H1 (cell line): ENCODE results near the gene PPP1R1B. TPM values are rescaled to one million over a fixed set of nuclear protein-coding genes. Genes with fewer than 3 reads are reported as not detected.

Experiments
- CTCF ChIA-PET: fragments of 300-600 bp; sonication (Branson Sonifier 250); formaldehyde crosslinking; loops from one replicate; lab custom pipeline; 2021; ENCODE audit not compliant: partially characterized antibody; lab: Charles Lee
- POLR2A ChIA-PET: fragments of 300-600 bp; sonication (Branson Sonifier 250); formaldehyde crosslinking; loops from one replicate; lab custom pipeline; 2021; ENCODE audit warnings: inconsistent platforms; ENCODE audit not compliant: partially characterized antibody; lab: Charles Lee
- DNase-seq, 2 experiments: peaks; one replicate each; pipeline versions ENCODE4 v3.0.0 to v3.0.0-alpha.2; 2010 to 2022; ENCODE audit warnings: low spot score in 2 of 2, low read depth in 1 of 2, mixed read lengths in 1 of 2
- FAIRE-seq: peaks from 2 replicates; lab custom pipeline; 2011; peaks lifted over from hg19 to GRCh38; lab: Jason Lieb, UNC
- H2AFZ ChIP-seq: 2 replicates; pipeline ENCODE4 v1.8.1; 2012; ENCODE audit warnings: low read length, inconsistent platforms
- H2AK5ac ChIP-seq: 2 replicates; pipeline ENCODE4 v1.6.1; 2013; ENCODE audit warnings: low read depth, low read length
- H2BK120ac ChIP-seq: replicated peaks from 2 replicates; pipeline ENCODE3; 2013; ENCODE audit warnings: low read depth, low read length, inconsistent platforms
- H2BK12ac ChIP-seq: 2 replicates; pipeline ENCODE4 v1.6.1; 2013; ENCODE audit warnings: low read depth, low read length
- H2BK15ac ChIP-seq: 2 replicates; pipeline ENCODE4 v1.6.1; 2013; ENCODE audit warnings: low read length
- H2BK20ac ChIP-seq: 2 replicates; pipeline ENCODE4 v1.6.1; 2013; ENCODE audit warnings: low read length
- H2BK5ac ChIP-seq: 2 replicates; pipeline ENCODE4 v1.6.1; 2013; ENCODE audit warnings: low read depth, low read length
- H3K14ac ChIP-seq: 2 replicates; pipeline ENCODE4 v1.6.1; 2013; ENCODE audit warnings: inconsistent platforms; ENCODE audit not compliant: insufficient read length
- H3K18ac ChIP-seq: 2 replicates; pipeline ENCODE4 v1.6.1; 2013; ENCODE audit warnings: low read length; ENCODE audit errors: extremely low read depth
- H3K23ac ChIP-seq: 2 replicates; pipeline ENCODE4 v1.6.1; 2013; ENCODE audit warnings: inconsistent platforms; ENCODE audit not compliant: insufficient read length
- H3K23me2 ChIP-seq: 2 replicates; pipeline ENCODE4 v1.6.1; 2013; ENCODE audit warnings: low read depth, low read length
- H3K27ac ChIP-seq: 2 replicates; pipeline ENCODE4 v1.6.1; 2011; ENCODE audit warnings: low read depth, low read length, inconsistent platforms
- H3K27me3 ChIP-seq, 4 experiments: replicated peaks in 1 of 4; 1 replicate in 1 of 4; 2 replicates in 3 of 4; pipeline versions ENCODE4 v1.6.1 to v1.8.1; 2011 to 2013; ENCODE audit warnings: low read length in 3 of 4, mild to moderate bottlenecking in 3 of 4, inconsistent platforms in 2 of 4, mixed read lengths in 2 of 4, moderate library complexity in 1 of 4; ENCODE audit not compliant: control insufficient read depth in 3 of 4, insufficient read depth in 3 of 4; ENCODE audit errors: extremely low read depth in 1 of 4
- H3K36me3 ChIP-seq, 4 experiments: 2 replicates each; pipeline versions ENCODE4 v1.6.1 to v1.8.1; 2011 to 2013; ENCODE audit warnings: mild to moderate bottlenecking in 4 of 4, low read length in 3 of 4, moderate library complexity in 2 of 4, control low read depth in 1 of 4, inconsistent platforms in 1 of 4; ENCODE audit not compliant: insufficient read depth in 4 of 4, control insufficient read depth in 2 of 4
- H3K4ac ChIP-seq: replicated peaks from 2 replicates; pipeline ENCODE3; 2013; ENCODE audit warnings: low read length, low read depth, mixed read lengths, inconsistent platforms; ENCODE audit not compliant: insufficient read length
- H3K4me1 ChIP-seq, 4 experiments: replicated peaks in 1 of 4; 1 replicate in 1 of 4; 2 replicates in 3 of 4; pipeline versions ENCODE4 v1.6.1 to v1.8.1; 2011 to 2013; ENCODE audit warnings: low read length in 3 of 4, inconsistent platforms in 2 of 4, mixed read lengths in 1 of 4; ENCODE audit not compliant: insufficient read depth in 4 of 4, control insufficient read depth in 3 of 4
- H3K4me2 ChIP-seq, 2 experiments: 2 replicates each; pipeline versions ENCODE4 v1.6.1 to v1.8.1; 2011 to 2013; ENCODE audit warnings: low read depth in 2 of 2, low read length in 2 of 2, control low read depth in 1 of 2, inconsistent platforms in 1 of 2, mild to moderate bottlenecking in 1 of 2; ENCODE audit not compliant: insufficient read depth in 1 of 2
- H3K4me3 ChIP-seq, 4 experiments: fragments of 200-600, 300-600 bp in 1 of 4; sonication (generic), shearing (Covaris generic), sonication (Bioruptor Twin) in 1 of 4; 2 replicates each; pipeline versions ENCODE4 v1.5.1 to v1.8.1; 2011 to 2016; ENCODE audit warnings: low read length in 4 of 4, low read depth in 3 of 4, control low read depth in 2 of 4, inconsistent platforms in 2 of 4, mild to moderate bottlenecking in 2 of 4, mixed read lengths in 1 of 4, moderate library complexity in 1 of 4; ENCODE audit not compliant: insufficient read depth in 2 of 4; ENCODE audit errors: extremely low read depth in 1 of 4
- H3K56ac ChIP-seq: replicated peaks from 2 replicates; pipeline ENCODE3; 2013; ENCODE audit warnings: low read depth, mild to moderate bottlenecking, mixed read lengths, low read length, inconsistent platforms; ENCODE audit not compliant: insufficient read length
- H3K79me1 ChIP-seq: 2 replicates; pipeline ENCODE4 v1.6.1; 2013; ENCODE audit warnings: low read depth, low read length, control low read depth
- H3K79me2 ChIP-seq, 2 experiments: 2 replicates each; pipeline versions ENCODE4 v1.6.1 to v1.8.1; 2012 to 2013; ENCODE audit warnings: low read length in 2 of 2, mild to moderate bottlenecking in 2 of 2, inconsistent platforms in 1 of 2; ENCODE audit not compliant: insufficient read depth in 2 of 2, control insufficient read depth in 1 of 2
- H3K9ac ChIP-seq, 4 experiments: replicated peaks in 1 of 4; 1 replicate in 1 of 4; 2 replicates in 3 of 4; pipeline versions ENCODE4 v1.6.1 to v1.8.1; 2011 to 2013; ENCODE audit warnings: low read depth in 3 of 4, low read length in 3 of 4, control low read depth in 2 of 4, mild to moderate bottlenecking in 2 of 4, moderate library complexity in 2 of 4, inconsistent platforms in 1 of 4; ENCODE audit errors: extremely low read depth in 1 of 4
- H3K9me3 ChIP-seq, 2 experiments: 2 replicates each; pipeline versions ENCODE4 v1.6.1 to v1.8.1; 2012 to 2013; ENCODE audit warnings: mild to moderate bottlenecking in 2 of 2, moderate library complexity in 2 of 2, control low read depth in 1 of 2, inconsistent platforms in 1 of 2, low read depth in 1 of 2, low read length in 1 of 2, mixed read lengths in 1 of 2; ENCODE audit not compliant: insufficient read depth in 2 of 2
- H4K20me1 ChIP-seq, 2 experiments: replicated peaks in 1 of 2; 2 replicates each; pipeline versions ENCODE3 to v1.8.1; 2011 to 2013; ENCODE audit warnings: inconsistent platforms in 2 of 2, low read length in 2 of 2, mild to moderate bottlenecking in 1 of 2; ENCODE audit not compliant: insufficient read depth in 2 of 2, control insufficient read depth in 1 of 2
- H4K5ac ChIP-seq: 2 replicates; pipeline ENCODE4 v1.6.1; 2013; ENCODE audit warnings: low read length, low read depth, mixed read lengths, inconsistent platforms; ENCODE audit not compliant: insufficient read length
- H4K8ac ChIP-seq: 2 replicates; pipeline ENCODE4 v1.8.0; 2013; ENCODE audit warnings: mild to moderate bottlenecking, moderate library complexity, low read length, inconsistent platforms; ENCODE audit not compliant: insufficient read depth; ENCODE audit errors: extremely low read depth
- H4K91ac ChIP-seq: replicated peaks from 2 replicates; pipeline ENCODE3; 2013; ENCODE audit warnings: low read length, mixed read lengths, inconsistent platforms; ENCODE audit not compliant: insufficient read length
- BACH1 ChIP-seq: IDR thresholded peaks from 2 replicates; pipeline ENCODE4 v1.6.1; 2012; ENCODE audit warnings: low read length, improper control_type of control experiment
- BRCA1 ChIP-seq: IDR thresholded peaks from 2 replicates; pipeline ENCODE4 v1.6.1; 2012; ENCODE audit warnings: low read depth, low read length, improper control_type of control experiment
- CHD1 ChIP-seq: IDR thresholded peaks from 2 replicates; pipeline ENCODE4 v1.6.1; 2012; ENCODE audit warnings: low read depth, low read length, improper control_type of control experiment
- CTBP2 ChIP-seq: IDR thresholded peaks from 2 replicates; pipeline ENCODE4 v1.7.0; 2011; ENCODE audit warnings: borderline replicate concordance, mild to moderate bottlenecking, moderate library complexity, mixed read lengths, low read length; ENCODE audit not compliant: insufficient read depth, insufficient read length
- EP300 ChIP-seq, 2 experiments: IDR thresholded peaks; 1 replicate in 1 of 2; 2 replicates in 1 of 2; pipeline ENCODE4 v1.6.1; 2011 to 2012; ENCODE audit warnings: low read depth in 2 of 2, low read length in 2 of 2, mild to moderate bottlenecking in 2 of 2, borderline replicate concordance in 1 of 2, inconsistent platforms in 1 of 2, moderate library complexity in 1 of 2
- JUND ChIP-seq: IDR thresholded peaks from 2 replicates; pipeline ENCODE4 v1.6.1; 2011; ENCODE audit warnings: mild to moderate bottlenecking, improper control_type of control experiment, low read length
- KDM4A ChIP-seq: IDR thresholded peaks from one replicate; pipeline ENCODE4 v1.7.1; 2012; ENCODE audit warnings: low read depth, mild to moderate bottlenecking, moderate library complexity, low read length, inconsistent platforms; ENCODE audit not compliant: severe bottlenecking
- KDM5A ChIP-seq: fragments of 200-600 bp; IDR thresholded peaks from 2 replicates; pipeline ENCODE4 v1.7.1; 2012; ENCODE audit warnings: mild to moderate bottlenecking, low read length, inconsistent platforms, mixed read lengths
- PHF8 ChIP-seq: fragments of 200-600 bp; sonication (generic); conservative IDR thresholded peaks from 2 replicates; pipeline ENCODE4 v1.7.1; 2012; ENCODE audit warnings: low read depth, mild to moderate bottlenecking, inconsistent platforms, low read length, moderate library complexity
- POLR2AphosphoS5 ChIP-seq: IDR thresholded peaks from 2 replicates; pipeline ENCODE4 v1.6.1; 2011; ENCODE audit warnings: low read depth, low read length
- SAP30 ChIP-seq: fragments of 300-600 bp; sonication (generic); IDR thresholded peaks from 2 replicates; pipeline ENCODE4 v1.7.1; 2012; ENCODE audit warnings: low read length, moderate library complexity, mild to moderate bottlenecking, inconsistent platforms; ENCODE audit not compliant: insufficient read depth, insufficient replicate concordance
- WGBS, 2 experiments: shearing (Covaris generic) in 1 of 2; methylation state at CpG; one replicate each; pipeline versions ENCODE4 v1.1.6 to v1.1.7; 2013 to 2015; ENCODE audit warnings: low lambda C conversion rate in 2 of 2, mixed read lengths in 2 of 2, inconsistent platforms in 1 of 2, low coverage in 1 of 2, missing lambda C conversion rate in 1 of 2; ENCODE audit not compliant: insufficient replicate concordance in 2 of 2, insufficient coverage in 1 of 2, insufficient read length in 1 of 2; ENCODE audit errors: extremely low coverage in 1 of 2, missing lambda C conversion rate in 1 of 2; 5-methylcytosine and 5-hydroxymethylcytosine counted together
- polyA plus RNA-seq, 7 experiments: library from polyadenylated mRNA; depleted of rRNA in 3 of 7; stranded (reverse) in 5 of 7; unstranded in 2 of 7; fragments of >200 nt in 5 of 7; fragments of 200-250 nt in 2 of 7; gene quantifications; 1 replicate in 5 of 7; 2 replicates in 1 of 7; 4 replicates in 1 of 7; pipeline versions ENCODE4 v1.2.1 to v1.2.3, GENCODE V29; 2011 to 2013; ENCODE audit warnings: missing spikeins in 2 of 7, mixed read lengths in 2 of 7
- total RNA-seq: library from RNA; stranded (reverse); fragmentation: NEBNext Ultra II Directional; extraction: Animal tissue kit (Norgen Biotek cat#: 25700); gene quantifications from 2 replicates; pipeline ENCODE4 v1.2.1, GENCODE V29; 2021

PPP1R1B gene
- total and polyA plus RNA-seq, 2 of the 8 experiments (the other 6 are each of a cell fraction or from before 2014, with no cell fraction given) = 10.7 to 22.3 TPM

DNA sequence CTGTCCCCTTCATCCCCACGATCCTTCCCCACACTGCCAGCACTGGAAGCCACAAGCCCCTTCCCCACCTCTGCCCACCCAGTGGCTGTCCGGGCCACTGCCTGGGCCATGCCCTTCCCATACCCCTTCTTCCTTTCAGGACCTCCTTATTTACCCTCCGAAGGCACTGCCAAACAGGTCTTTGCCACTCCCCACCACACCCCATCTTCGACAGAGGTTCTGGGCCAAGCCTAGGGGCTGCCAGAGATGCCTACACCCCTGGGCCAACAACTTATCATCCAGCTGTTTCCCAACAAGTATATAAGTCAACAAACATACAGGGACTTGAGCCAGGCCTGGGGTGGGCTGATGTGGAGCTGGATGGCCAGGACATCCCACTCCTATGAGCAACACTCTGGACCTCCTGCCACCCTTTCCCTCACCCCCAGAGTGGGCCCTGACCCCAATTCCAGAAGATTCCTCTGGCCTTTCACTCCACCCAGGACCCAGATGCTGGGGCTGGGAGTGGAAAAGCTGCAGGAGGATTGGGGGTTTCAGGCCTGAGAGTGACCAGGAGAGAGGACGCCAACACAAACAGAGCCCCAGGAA, 1.5 kb upstream of the PPP1R1B start:
- H3K79me2 ChIP-seq = no peaks in the 10 kb centered on the region
- H3K4me3 ChIP-seq = no peak overlapping the region
- peak overlapping the region; percentile 29; the same call in 1 of the 2 replicates for H4K8ac ChIP-seq
- ChIA-PET CTCF (interaction anchor here (0.6 to 49.2 kb wide), 10 partner anchors 2 to 324 kb away, joined by 5 to 1885 read pairs (median 121); partner anchors contain the start of genes ERBB2, NEUROD2, PGAP3 and PNMT), POLR2A (interaction anchor here (0.7 to 2.6 kb wide), 13 partner anchors 8 to 156 kb away, joined by 3 to 9 read pairs (median 3); partner anchors contain the start of genes ERBB2 and PNMT)
- 0 out of 2 replicates have a peak overlapping the region, but pooled peaks have one; percentile 90 for H2BK20ac ChIP-seq
- no peak overlapping the region for H2AFZ ChIP-seq
- H3K4me2 ChIP-seq = no peak overlapping the region; a peak in 1 of 4 replicates
- H3K27ac ChIP-seq = no peak overlapping the region
- H3K56ac ChIP-seq = no peak overlapping the region
- no peak overlapping the region for H4K5ac ChIP-seq
- no peak overlapping the region for H3K9ac ChIP-seq
- H4K20me1 ChIP-seq = peaks cover 0 to 1% of the 10 kb centered on the region in 2 experiments
- no peaks in the 10 kb centered on the region for H3K9me3 ChIP-seq
- H3K23me2 ChIP-seq = peaks cover 12% of the 10 kb centered on the region
- no peak for FAIRE-seq
- no peak for DNase-seq
- H3K79me1 ChIP-seq = 0 out of 2 replicates have a peak, but pooled peaks cover 2% of the 10 kb centered on the region
- H3K4me1 ChIP-seq = peaks cover 4 to 38% (median 29%) of the 10 kb centered on the region in 4 experiments
- H2BK5ac ChIP-seq = peak overlapping the region; percentile 60; the same call in 1 of the 2 replicates
- no peak overlapping the region for H3K14ac ChIP-seq
- peak overlapping the region; percentile 61; the same call in 1 of the 2 replicates for H2BK15ac ChIP-seq
- WGBS, 2 experiments = 63% methylated on average over 5 of the region's 5 CpGs; no CpG with 5 or more reads in 1 of the 2 experiments
- no peaks in the 10 kb centered on the region for H3K36me3 ChIP-seq
- no peak overlapping the region for H3K23ac ChIP-seq
- H2BK120ac ChIP-seq = peak overlapping the region; percentile 38
- H3K27me3 ChIP-seq = peaks cover 2 to 44% (median 36%) of the 10 kb centered on the region in 4 experiments
- H4K91ac ChIP-seq = peak overlapping the region; percentile 69
- peak overlapping the region; percentile 94; the same call in 1 of the 2 replicates for H2BK12ac ChIP-seq
- peak overlapping the region; percentile 59 for H3K4ac ChIP-seq
- no peak overlapping the region for H2AK5ac ChIP-seq
- H3K18ac ChIP-seq = peak overlapping the region; percentile 48; the same call in 1 of the 2 replicates
- no peak for TF ChIP-seq JUND
- no peak for TF ChIP-seq PHF8
- no peak for TF ChIP-seq POLR2AphosphoS5
- TF ChIP-seq CHD1 = no peak
- no peak for TF ChIP-seq BACH1
- TF ChIP-seq SAP30 = no peak
- TF ChIP-seq BRCA1 = no peak
- TF ChIP-seq CTBP2 = no peak
- no peak for TF ChIP-seq KDM4A
- no peak for TF ChIP-seq EP300 (IDR thresholded peaks at IDR 0.05; ENCODE audit: borderline replicate concordance in 1 of 2, low read depth in 2 of 2, low read length in 2 of 2)
- no peak for TF ChIP-seq KDM5A
